Keratinocyte (primary cell): ENCODE measurements around the gene FURIN. TPM values are rescaled to one million over a fixed set of nuclear protein-coding genes. Genes with fewer than 3 reads are reported as not detected.
A peak's percentile ranks its signal among the peaks of the same experiment; 100 is the strongest.

ENCODE experiments used
- DNase-seq: peaks from one replicate; pipeline ENCODE4 v3.0.0-alpha.2; 2011; ENCODE audit warnings: low read depth, missing footprints, low spot score
- FAIRE-seq: peaks from 2 replicates; lab custom pipeline; 2011; peaks lifted over from hg19 to GRCh38; lab: Jason Lieb, UNC
- H2AFZ ChIP-seq: 2 replicates; pipeline ENCODE4 v1.6.0; 2012; ENCODE audit warnings: low read length, control low read depth, inconsistent platforms; ENCODE audit not compliant: control insufficient read depth
- H3K27ac ChIP-seq: 2 replicates; pipeline ENCODE4 v1.5.1; 2011; ENCODE audit warnings: low read length; ENCODE audit not compliant: control insufficient read depth, insufficient read depth
- H3K27me3 ChIP-seq: 3 replicates; pipeline ENCODE4 v1.6.0; 2011; ENCODE audit warnings: low read length; ENCODE audit not compliant: control insufficient read depth, insufficient read depth; ENCODE audit errors: extremely low read depth
- H3K36me3 ChIP-seq, 2 experiments: 2 replicates in 1 of 2; 3 replicates in 1 of 2; pipeline ENCODE4 v1.5.1; 2011; ENCODE audit warnings: low read length in 2 of 2, mild to moderate bottlenecking in 1 of 2; ENCODE audit not compliant: control insufficient read depth in 2 of 2, insufficient read depth in 2 of 2; ENCODE audit errors: extremely low read depth in 1 of 2
- H3K4me1 ChIP-seq: 3 replicates; pipeline ENCODE4 v1.5.1; 2011; ENCODE audit warnings: low read length; ENCODE audit not compliant: control insufficient read depth, insufficient read depth; ENCODE audit errors: extremely low read depth
- H3K4me2 ChIP-seq: 3 replicates; pipeline ENCODE4 v1.6.0; 2011; ENCODE audit warnings: low read depth, low read length; ENCODE audit not compliant: control insufficient read depth, insufficient read depth; ENCODE audit errors: extremely low read depth
- H3K4me3 ChIP-seq, 3 experiments: fragments of 200-600 bp in 1 of 3; sonication (generic) in 1 of 3; 2 replicates in 2 of 3; 3 replicates in 1 of 3; pipeline ENCODE4 v1.5.1; 2011 to 2016; ENCODE audit warnings: low read length in 3 of 3, mild to moderate bottlenecking in 3 of 3, control low read depth in 2 of 3, inconsistent platforms in 1 of 3, low read depth in 1 of 3, mixed read lengths in 1 of 3, mixed run types in 1 of 3, moderate library complexity in 1 of 3; ENCODE audit not compliant: control insufficient read depth in 2 of 3, insufficient read depth in 2 of 3; ENCODE audit errors: extremely low read depth in 1 of 3
- H3K79me2 ChIP-seq: 2 replicates; pipeline ENCODE4 v1.6.0; 2012; ENCODE audit warnings: low read length; ENCODE audit not compliant: control insufficient read depth, insufficient read depth
- H3K9ac ChIP-seq: 3 replicates; pipeline ENCODE4 v1.6.0; 2011; ENCODE audit warnings: low read length; ENCODE audit not compliant: control insufficient read depth, insufficient read depth; ENCODE audit errors: extremely low read depth
- H3K9me1 ChIP-seq: 3 replicates; pipeline ENCODE4 v1.6.0; 2011; ENCODE audit warnings: low read length; ENCODE audit not compliant: control insufficient read depth, insufficient read depth; ENCODE audit errors: extremely low read depth
- H3K9me3 ChIP-seq: 2 replicates; pipeline ENCODE4 v1.5.1; 2012; ENCODE audit warnings: low read depth, low read length; ENCODE audit not compliant: control insufficient read depth
- H4K20me1 ChIP-seq: 3 replicates; pipeline ENCODE4 v1.6.0; 2011; ENCODE audit warnings: low read length; ENCODE audit not compliant: control insufficient read depth, insufficient read depth; ENCODE audit errors: extremely low read depth
- EZH2 ChIP-seq: IDR thresholded peaks from one replicate; pipeline ENCODE4 v1.6.1; 2012; ENCODE audit warnings: inconsistent platforms, mild to moderate bottlenecking, low read length, moderate library complexity
- dilution Hi-C: fragments of 300-500 bp; cut with MboI; formaldehyde crosslinking; loops from one replicate; pipeline ENCODE4 v1.7.0; 2020; ENCODE audit warnings: low sequenced_read_pairs; ENCODE audit not compliant: extremely low pct_ligation_motif_present
- polyA minus RNA-seq, 3 experiments: library from RNA; depleted of rRNA, polyadenylated mRNA; stranded (reverse); fragments of >200 nt; gene quantifications; 1 replicate in 1 of 3; 2 replicates in 1 of 3; 3 replicates in 1 of 3; pipeline ENCODE4 v1.2.3, GENCODE V29; 2011
- polyA plus RNA-seq, 5 experiments: library from polyadenylated mRNA; depleted of rRNA in 3 of 5; stranded (reverse) in 3 of 5; stranded (forward) in 1 of 5; unstranded in 1 of 5; fragments of >200 nt; gene quantifications; 1 replicate in 1 of 5; 2 replicates in 3 of 5; 3 replicates in 1 of 5; pipeline versions ENCODE4 v1.2.1 to v1.2.3, GENCODE V29; 2011 to 2012; ENCODE audit warnings: missing spikeins in 2 of 5, low read depth in 1 of 5, low replicate concordance in 1 of 5
- TF ChIP-seq, protein P1 (sequence below), 3 experiments: IDR thresholded peaks in 1 of 3; conservative IDR thresholded peaks in 1 of 3; optimal IDR thresholded peaks in 1 of 3; 2 replicates in 2 of 3; 3 replicates in 1 of 3; pipeline versions ENCODE3 to v1.5.1; 2011; ENCODE audit warnings: low read length in 3 of 3, mild to moderate bottlenecking in 3 of 3, moderate library complexity in 2 of 3, control low read depth in 1 of 3, inconsistent platforms in 1 of 3; ENCODE audit not compliant: insufficient read depth in 2 of 3; ENCODE audit errors: extremely low read depth in 1 of 3

FURIN gene
- polyA plus RNA-seq (22.8 to 36.5 TPM (median 34.7 TPM) in 3 replicates), polyA minus RNA-seq (41.0 to 160 TPM (median 48.8 TPM) in 3 replicates)
- 52.4 TPM for polyA plus RNA-seq (2011; ENCODE audit: low read depth)
- polyA plus RNA-seq (2011; cell fraction: cytosol; rRNA removed), result 18.2 and 36.2 TPM in 2 replicates
- 54.7 and 61.8 TPM in 2 replicates for polyA plus RNA-seq (2011; cell fraction: nucleus; rRNA removed)
- 44.8 and 74.3 TPM in 2 replicates for polyA plus RNA-seq (2012; ENCODE audit: low replicate concordance)
- polyA minus RNA-seq (2011; cell fraction: cytosol; rRNA and poly(A)+ RNA removed), result 88.1 TPM
- 67.9 and 69.1 TPM in 2 replicates for polyA minus RNA-seq (2011; cell fraction: nucleus; rRNA and poly(A)+ RNA removed)

DNA sequence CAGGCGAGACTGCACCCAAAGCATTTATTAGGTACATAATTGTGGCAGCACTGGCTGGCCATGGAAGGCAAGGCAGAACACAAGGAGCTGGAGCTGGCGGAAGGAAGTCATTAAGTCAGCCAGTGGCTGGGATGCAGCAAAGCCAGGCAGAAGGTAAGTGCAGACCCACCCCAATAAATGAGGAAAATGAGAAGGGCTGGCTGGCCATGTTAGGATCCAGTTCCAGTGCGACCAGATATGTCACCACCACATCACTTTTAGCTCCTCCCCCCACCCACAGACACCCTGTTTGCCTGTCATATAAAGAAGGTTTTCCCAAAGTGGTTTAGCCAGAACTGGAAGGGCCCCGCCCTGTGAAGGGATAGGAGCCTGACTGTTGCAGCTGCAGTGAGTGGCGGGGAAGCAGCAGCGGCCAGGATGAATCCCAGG lies at the start of gene FURIN:
Gene FURIN, plus strand, starts transcription at position 328 of the 429 bp plus-strand sequence. CDS start 7,153 bp downstream, outside the sequence.
- Histone ChIP-seq H3K4me2 (peak within 1 kb of the TSS; percentile 85), H2AFZ (no peak within 1 kb of the TSS), H3K27me3 (no peaks in the 10 kb centered on the region), H3K9ac (peak within 1 kb of the TSS; percentile 34), H3K79me2 (peaks cover 25% of the 10 kb centered on the region), H3K27ac (peak within 1 kb of the TSS; percentile 92), H3K4me1 (peaks cover 53% of the 10 kb centered on the region), H3K36me3 (peaks cover 0 to 3% of the 10 kb centered on the region in 2 experiments), H3K4me3 (peak within 1 kb of the TSS in 2 of 3 experiments; percentile 35 to 47), H4K20me1 (no peaks in the 10 kb centered on the region), H3K9me3 (no peaks in the 10 kb centered on the region), H3K9me1 (peaks cover 5% of the 10 kb centered on the region)
- dilution Hi-C loops, result no loop called here
- no peak for DNase-seq
- FAIRE-seq, result no peak
- TF ChIP-seq EZH2, result no peak
- TF ChIP-seq, protein P1, sequence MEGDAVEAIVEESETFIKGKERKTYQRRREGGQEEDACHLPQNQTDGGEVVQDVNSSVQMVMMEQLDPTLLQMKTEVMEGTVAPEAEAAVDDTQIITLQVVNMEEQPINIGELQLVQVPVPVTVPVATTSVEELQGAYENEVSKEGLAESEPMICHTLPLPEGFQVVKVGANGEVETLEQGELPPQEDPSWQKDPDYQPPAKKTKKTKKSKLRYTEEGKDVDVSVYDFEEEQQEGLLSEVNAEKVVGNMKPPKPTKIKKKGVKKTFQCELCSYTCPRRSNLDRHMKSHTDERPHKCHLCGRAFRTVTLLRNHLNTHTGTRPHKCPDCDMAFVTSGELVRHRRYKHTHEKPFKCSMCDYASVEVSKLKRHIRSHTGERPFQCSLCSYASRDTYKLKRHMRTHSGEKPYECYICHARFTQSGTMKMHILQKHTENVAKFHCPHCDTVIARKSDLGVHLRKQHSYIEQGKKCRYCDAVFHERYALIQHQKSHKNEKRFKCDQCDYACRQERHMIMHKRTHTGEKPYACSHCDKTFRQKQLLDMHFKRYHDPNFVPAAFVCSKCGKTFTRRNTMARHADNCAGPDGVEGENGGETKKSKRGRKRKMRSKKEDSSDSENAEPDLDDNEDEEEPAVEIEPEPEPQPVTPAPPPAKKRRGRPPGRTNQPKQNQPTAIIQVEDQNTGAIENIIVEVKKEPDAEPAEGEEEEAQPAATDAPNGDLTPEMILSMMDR (optimal IDR thresholded peaks at IDR 0.05 in 1 of 3, IDR thresholded peaks at IDR 0.05 in 1 of 3, conservative IDR thresholded peaks at IDR 0.05 in 1 of 3; ENCODE audit: extremely low read depth in 1 of 3, insufficient read depth in 2 of 3, low read length in 3 of 3), result no peak

DNA sequence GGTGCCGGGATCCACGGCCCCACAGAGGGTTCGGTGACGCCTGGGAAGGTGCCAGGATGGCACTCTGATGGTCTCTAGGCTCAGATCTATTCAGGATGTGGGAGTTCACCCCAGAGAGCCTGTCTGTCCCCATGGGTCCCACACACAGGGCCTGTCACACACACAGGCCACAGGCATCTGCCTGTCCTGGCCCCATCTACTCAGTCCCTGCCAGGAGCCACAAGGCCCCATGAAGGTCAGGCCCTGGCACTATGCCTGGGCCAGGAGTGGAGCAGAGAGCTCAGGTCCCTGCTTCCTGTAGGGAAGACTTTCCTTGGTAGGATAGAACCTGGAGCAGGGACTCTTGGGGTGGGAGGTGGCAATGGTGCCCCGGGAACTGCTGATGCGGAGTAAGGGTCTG lies 49.0 kb upstream of the FURIN start:
- Histone ChIP-seq H3K27me3 (no peaks in the 10 kb centered on the region), H3K27ac (no peak overlapping the region), H3K9me3 (no peaks in the 10 kb centered on the region), H3K4me3 (no peak overlapping the region), H3K4me2 (no peak overlapping the region), H2AFZ (no peak overlapping the region), H3K79me2 (no peaks in the 10 kb centered on the region), H3K4me1 (no peaks in the 10 kb centered on the region), H4K20me1 (no peaks in the 10 kb centered on the region), H3K9me1 (no peaks in the 10 kb centered on the region), H3K36me3 (no peaks in the 10 kb centered on the region), H3K9ac (no peak overlapping the region)
- DNase-seq, result no peak
- TF ChIP-seq, protein P1 (optimal IDR thresholded peaks at IDR 0.05 in 1 of 3, IDR thresholded peaks at IDR 0.05 in 1 of 3, conservative IDR thresholded peaks at IDR 0.05 in 1 of 3; ENCODE audit: extremely low read depth in 1 of 3, insufficient read depth in 2 of 3, low read length in 3 of 3), result no peak
- TF ChIP-seq EZH2, result no peak
- dilution Hi-C loops, result no loop called here
- no peak for FAIRE-seq
